ENCODE measurements around the gene LRRK2. TPM values are rescaled to one million over a fixed set of nuclear protein-coding genes. Genes with fewer than 3 reads are reported as not detected.

Gene LRRK2
- total RNA-seq, 1 donor from 2014 or later: 14.3 TPM

DNA sequence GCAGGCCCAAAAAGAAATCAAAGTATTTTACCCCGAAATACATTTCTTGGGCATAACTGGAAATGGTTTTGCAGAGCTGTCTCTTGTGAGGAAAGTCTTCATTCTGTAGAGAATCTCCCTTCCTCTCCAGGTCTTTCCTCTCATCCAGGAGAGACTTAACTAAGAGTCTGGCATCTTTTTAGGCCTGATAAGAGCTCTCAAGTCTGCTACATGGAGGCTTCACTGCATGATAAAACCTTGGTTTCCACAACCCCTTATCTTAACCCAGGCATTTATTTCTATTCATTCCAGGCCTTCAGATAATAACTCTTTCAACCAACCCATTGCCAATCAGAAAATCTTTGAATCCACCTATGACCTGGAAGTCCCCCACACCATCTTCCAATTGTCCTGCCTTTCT lies 41.1 kb upstream of the LRRK2 start:
- TF ChIP-seq, protein P1, sequence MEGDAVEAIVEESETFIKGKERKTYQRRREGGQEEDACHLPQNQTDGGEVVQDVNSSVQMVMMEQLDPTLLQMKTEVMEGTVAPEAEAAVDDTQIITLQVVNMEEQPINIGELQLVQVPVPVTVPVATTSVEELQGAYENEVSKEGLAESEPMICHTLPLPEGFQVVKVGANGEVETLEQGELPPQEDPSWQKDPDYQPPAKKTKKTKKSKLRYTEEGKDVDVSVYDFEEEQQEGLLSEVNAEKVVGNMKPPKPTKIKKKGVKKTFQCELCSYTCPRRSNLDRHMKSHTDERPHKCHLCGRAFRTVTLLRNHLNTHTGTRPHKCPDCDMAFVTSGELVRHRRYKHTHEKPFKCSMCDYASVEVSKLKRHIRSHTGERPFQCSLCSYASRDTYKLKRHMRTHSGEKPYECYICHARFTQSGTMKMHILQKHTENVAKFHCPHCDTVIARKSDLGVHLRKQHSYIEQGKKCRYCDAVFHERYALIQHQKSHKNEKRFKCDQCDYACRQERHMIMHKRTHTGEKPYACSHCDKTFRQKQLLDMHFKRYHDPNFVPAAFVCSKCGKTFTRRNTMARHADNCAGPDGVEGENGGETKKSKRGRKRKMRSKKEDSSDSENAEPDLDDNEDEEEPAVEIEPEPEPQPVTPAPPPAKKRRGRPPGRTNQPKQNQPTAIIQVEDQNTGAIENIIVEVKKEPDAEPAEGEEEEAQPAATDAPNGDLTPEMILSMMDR (IDR thresholded peaks at IDR 0.05): no peak
- H3K27me3 ChIP-seq: no peaks in the 10 kb centered on the region
- H3K4me3 ChIP-seq: no peak overlapping the region
- no peaks in the 10 kb centered on the region for H3K4me1 ChIP-seq
- DNase-seq (ENCODE audit: low spot score in 2 of 2): no peak
- no peak overlapping the region for H3K27ac ChIP-seq
- H3K36me3 ChIP-seq: no peaks in the 10 kb centered on the region
- H3K9me3 ChIP-seq: peaks cover 0 to 4% of the 10 kb centered on the region in 2 donors
- intact Hi-C loops (cut with DNase I): no loop called here

DNA sequence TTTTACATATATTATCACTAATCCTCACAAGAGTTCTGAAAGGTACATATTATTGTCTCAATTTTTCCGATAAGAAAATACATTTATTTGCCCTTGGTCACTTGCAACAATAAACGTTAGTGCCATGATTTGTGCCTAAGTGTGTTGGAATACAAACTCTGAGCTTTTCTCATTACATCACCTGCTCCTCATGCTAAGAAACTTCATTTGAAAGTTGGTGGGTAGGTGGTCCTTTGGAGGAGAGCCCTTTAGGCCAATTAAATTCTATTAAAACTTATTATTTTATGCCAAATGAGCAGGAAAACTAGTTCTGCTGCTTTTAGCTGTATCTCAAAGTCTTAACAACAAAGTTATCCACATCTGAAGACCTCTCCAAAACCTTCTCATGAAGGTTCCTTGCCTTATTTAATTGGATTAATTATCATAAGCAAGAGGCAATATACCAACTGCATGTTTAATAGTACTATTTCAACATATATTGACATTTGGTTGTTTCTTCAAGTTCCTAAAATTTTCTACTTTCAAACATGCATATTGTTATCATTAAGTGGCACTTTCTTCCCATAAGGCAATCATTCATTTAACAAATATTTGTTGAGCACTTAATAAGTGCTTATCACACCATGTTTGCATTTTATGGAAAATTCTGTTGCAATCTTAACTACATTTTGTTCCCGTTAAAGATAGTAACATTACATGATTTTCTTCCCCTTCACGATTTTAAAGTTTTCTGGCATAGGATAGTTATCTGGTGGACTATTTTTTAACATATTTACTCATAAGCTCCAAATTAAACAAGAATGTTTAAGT lies 40.1 kb upstream of the LRRK2 start:
- peaks cover 0 to 4% of the 10 kb centered on the region in 2 donors for H3K9me3 ChIP-seq
- no peaks in the 10 kb centered on the region for H3K27me3 ChIP-seq
- no peaks in the 10 kb centered on the region for H3K4me1 ChIP-seq
- intact Hi-C loops (cut with DNase I): no loop called here
- H3K4me3 ChIP-seq: no peak overlapping the region
- no peaks in the 10 kb centered on the region for H3K36me3 ChIP-seq
- TF ChIP-seq, protein P1 (IDR thresholded peaks at IDR 0.05): no peak
- H3K27ac ChIP-seq: no peak overlapping the region
- no peak for DNase-seq (ENCODE audit: low spot score in 2 of 2)

DNA sequence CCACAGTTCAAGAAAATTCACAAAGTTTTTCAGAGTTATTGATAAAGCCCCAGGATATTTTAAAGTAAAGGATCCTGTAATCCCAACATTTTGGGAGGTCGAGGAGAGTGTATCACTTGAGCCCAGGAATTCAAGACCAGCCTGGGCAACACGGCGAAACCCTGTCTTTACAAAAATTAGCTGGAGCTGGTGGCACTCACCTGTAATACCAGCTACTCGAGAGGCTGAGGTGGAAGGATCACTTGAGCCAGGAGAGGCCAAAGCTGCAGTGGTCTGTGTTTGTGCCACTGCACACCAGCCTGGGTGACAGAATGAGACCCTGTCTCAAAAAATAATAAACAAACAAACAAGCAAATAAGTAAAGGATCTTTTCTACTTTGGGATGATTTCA lies 39.5 kb upstream of the LRRK2 start:
- no peak for DNase-seq (ENCODE audit: low spot score in 2 of 2)
- Histone ChIP-seq H3K36me3 (no peaks in the 10 kb centered on the region), H3K27me3 (no peaks in the 10 kb centered on the region), H3K4me3 (no peak overlapping the region), H3K9me3 (peaks cover 0 to 2% of the 10 kb centered on the region in 2 donors), H3K27ac (no peak overlapping the region), H3K4me1 (no peaks in the 10 kb centered on the region)
- intact Hi-C loops (cut with DNase I): no loop called here
- TF ChIP-seq, protein P1 (IDR thresholded peaks at IDR 0.05): no peak

DNA sequence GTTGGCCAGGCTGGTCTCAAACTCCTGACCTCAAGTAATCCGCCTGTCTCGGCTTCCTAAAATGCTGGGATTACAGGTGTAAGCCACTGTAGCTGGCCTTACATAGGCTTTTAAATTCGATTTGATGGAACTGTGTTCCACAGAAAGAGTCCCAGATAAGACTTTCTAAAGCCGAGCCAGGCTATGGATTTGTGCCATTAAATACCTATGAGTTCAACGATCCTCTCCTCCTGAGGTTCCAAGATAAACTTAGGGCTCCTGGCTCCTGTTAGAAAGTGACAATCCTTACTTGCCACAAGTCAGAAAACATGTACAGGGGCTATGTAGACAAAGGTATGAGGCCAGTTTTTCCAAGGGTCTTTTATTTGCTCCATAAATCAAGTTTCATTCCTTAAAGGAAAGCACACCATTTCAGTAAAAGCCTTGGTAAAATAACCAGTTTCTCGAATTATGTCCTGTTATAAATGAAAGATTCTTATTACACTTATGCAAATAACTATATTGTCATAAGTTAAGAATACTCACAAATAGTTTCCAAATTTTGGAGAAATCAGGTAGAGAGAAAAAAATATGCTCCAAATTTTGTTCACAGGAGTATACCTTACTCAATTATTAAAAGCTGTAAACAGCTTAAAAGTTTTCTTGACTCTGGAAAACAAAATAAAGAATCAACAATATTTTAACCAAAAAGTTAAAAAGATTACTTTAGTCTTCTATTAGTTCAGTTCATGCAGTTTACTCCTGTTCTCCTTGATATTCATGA lies 36.1 kb upstream of the LRRK2 start:
- no peak overlapping the region for H3K27ac ChIP-seq
- no peaks in the 10 kb centered on the region for H3K27me3 ChIP-seq
- intact Hi-C loops (cut with DNase I): no loop called here
- no peak for DNase-seq (ENCODE audit: low spot score in 2 of 2)
- no peaks in the 10 kb centered on the region for H3K36me3 ChIP-seq
- TF ChIP-seq, protein P1 (IDR thresholded peaks at IDR 0.05): no peak
- no peaks in the 10 kb centered on the region for H3K4me1 ChIP-seq
- H3K9me3 ChIP-seq: no peaks in the 10 kb centered on the region
- H3K4me3 ChIP-seq: no peak overlapping the region

- Histone ChIP-seq H3K4me1 (no peaks in the 10 kb centered on the region), H3K27me3 (no peaks in the 10 kb centered on the region), H3K4me3 (no peak overlapping the region), H3K27ac (no peak overlapping the region), H3K9me3 (no peaks in the 10 kb centered on the region), H3K36me3 (no peaks in the 10 kb centered on the region)
- DNase-seq (ENCODE audit: low spot score in 2 of 2): no peak
- TF ChIP-seq, protein P1 (IDR thresholded peaks at IDR 0.05): no peak
- intact Hi-C loops (cut with DNase I): no loop called here
Measured at GRCh38 chr12:40192704-40193255, 32.0 kb upstream of the LRRK2 start.
